ENCODE data around the gene ATP7B.

GRCh38 chr13:51993713-51994112 lies 17.5 kb downstream of the ATP7B start:
- no peak for TF ChIP-seq CTCF (IDR thresholded peaks at IDR 0.05)
- no peak for TF ChIP-seq EP300 (IDR thresholded peaks at IDR 0.05; ENCODE audit: low read depth)

All from transverse colon (tissue), 3 donors.